ENCODE measurements around the gene ENPP5.

ENPP5 gene, protein sequence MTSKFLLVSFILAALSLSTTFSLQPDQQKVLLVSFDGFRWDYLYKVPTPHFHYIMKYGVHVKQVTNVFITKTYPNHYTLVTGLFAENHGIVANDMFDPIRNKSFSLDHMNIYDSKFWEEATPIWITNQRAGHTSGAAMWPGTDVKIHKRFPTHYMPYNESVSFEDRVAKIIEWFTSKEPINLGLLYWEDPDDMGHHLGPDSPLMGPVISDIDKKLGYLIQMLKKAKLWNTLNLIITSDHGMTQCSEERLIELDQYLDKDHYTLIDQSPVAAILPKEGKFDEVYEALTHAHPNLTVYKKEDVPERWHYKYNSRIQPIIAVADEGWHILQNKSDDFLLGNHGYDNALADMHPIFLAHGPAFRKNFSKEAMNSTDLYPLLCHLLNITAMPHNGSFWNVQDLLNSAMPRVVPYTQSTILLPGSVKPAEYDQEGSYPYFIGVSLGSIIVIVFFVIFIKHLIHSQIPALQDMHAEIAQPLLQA

DNA sequence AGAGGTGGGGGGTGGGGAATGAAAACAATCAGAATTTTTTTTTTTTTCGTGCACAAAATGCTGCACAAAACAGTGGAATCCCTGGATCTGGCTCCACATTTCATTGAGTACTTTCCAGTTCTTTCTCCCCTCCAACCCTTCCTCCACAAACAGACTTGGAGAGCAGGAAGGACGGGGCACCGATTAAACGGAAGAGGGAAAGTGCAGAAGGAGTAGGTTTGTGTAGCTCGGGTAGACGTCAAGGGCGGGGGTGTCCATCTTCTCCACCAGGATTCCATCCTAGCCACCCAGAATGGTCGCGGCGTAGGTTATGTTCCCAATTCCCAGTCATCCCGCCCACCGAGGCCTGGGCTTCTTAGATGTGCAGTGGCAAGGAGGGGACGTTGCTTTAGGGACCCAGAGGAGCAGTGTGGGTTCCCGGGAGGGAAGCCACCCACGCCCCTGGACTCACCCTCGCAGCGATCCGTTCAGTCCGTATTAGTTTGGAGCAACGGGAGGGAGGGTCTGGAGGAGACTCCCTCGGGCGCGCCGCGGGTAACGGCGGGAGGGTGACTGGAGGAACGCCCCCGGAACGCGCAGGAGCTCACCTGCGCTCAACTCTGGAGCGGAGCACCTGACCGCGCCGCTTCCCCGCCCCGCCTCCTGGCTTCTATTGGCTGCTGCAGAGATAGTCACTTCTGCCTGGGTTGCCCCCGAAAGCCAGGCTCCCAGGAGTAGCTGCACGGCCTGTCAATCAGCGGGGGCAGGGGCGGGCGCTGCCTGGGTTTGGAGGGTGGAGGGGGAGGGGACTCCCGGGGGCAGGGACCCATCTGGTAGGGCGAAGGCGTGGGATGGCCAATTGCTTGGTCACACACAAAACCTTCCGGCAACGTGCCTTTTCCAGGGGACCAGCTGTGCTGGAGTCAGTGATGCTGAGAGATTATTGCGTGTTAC is at the start of gene ENPP5:
TSS of gene ENPP5 (minus strand) at position 624 of the 933 bp plus-strand sequence. CDS start 2,718 bp downstream, outside the sequence.
- H3K27ac ChIP-seq (ENCODE audit: poor library complexity, severe bottlenecking), result no peak within 1 kb of the TSS

DNA sequence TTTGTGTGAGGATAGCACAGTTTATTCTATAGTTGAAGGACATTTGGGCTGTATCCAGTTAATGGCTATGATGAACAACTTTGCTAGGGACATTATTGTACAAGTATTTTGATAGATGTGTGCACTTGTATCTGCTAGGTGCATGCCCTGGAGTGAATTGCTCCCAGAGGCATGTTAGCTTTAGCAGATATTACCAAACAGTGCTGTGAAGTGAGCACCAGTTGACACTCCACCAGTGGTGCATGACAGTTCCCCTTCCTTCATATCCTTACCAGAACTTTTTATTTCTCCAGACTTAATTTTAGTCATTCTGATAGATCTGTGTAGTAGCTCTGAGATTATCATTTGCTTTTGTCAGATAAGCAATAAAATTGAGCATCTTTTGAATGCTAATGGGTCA is 48.9 kb upstream of the ENPP5 start:
- Histone ChIP-seq H3K9me3 (ENCODE audit: severe bottlenecking) (no peaks in the 10 kb centered on the region), H3K27ac (ENCODE audit: poor library complexity, severe bottlenecking) (no peak overlapping the region), H3K27me3 (ENCODE audit: insufficient read depth, poor library complexity, severe bottlenecking) (no peaks in the 10 kb centered on the region), H3K4me3 (ENCODE audit: severe bottlenecking) (no peak overlapping the region), H3K4me1 (ENCODE audit: insufficient read depth, poor library complexity, severe bottlenecking) (no peaks in the 10 kb centered on the region), H3K36me3 (ENCODE audit: low read depth) (no peaks in the 10 kb centered on the region)
- DNase-seq (ENCODE audit: low spot score) (no peak), ATAC-seq (ENCODE audit: low read depth) (no peak)
- TF ChIP-seq, protein P1, sequence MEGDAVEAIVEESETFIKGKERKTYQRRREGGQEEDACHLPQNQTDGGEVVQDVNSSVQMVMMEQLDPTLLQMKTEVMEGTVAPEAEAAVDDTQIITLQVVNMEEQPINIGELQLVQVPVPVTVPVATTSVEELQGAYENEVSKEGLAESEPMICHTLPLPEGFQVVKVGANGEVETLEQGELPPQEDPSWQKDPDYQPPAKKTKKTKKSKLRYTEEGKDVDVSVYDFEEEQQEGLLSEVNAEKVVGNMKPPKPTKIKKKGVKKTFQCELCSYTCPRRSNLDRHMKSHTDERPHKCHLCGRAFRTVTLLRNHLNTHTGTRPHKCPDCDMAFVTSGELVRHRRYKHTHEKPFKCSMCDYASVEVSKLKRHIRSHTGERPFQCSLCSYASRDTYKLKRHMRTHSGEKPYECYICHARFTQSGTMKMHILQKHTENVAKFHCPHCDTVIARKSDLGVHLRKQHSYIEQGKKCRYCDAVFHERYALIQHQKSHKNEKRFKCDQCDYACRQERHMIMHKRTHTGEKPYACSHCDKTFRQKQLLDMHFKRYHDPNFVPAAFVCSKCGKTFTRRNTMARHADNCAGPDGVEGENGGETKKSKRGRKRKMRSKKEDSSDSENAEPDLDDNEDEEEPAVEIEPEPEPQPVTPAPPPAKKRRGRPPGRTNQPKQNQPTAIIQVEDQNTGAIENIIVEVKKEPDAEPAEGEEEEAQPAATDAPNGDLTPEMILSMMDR (IDR thresholded peaks at IDR 0.05; ENCODE audit: poor library complexity, severe bottlenecking), result no peak

More for the DNA sequence above, at the start of gene ENPP5:
- DNase-seq (ENCODE audit: low spot score), result peak; percentile 92
- TF ChIP-seq, protein P1 (IDR thresholded peaks at IDR 0.05; ENCODE audit: poor library complexity, severe bottlenecking), result no peak
- Histone ChIP-seq H3K9me3 (ENCODE audit: severe bottlenecking) (no peaks in the 10 kb centered on the region), H3K36me3 (ENCODE audit: low read depth) (no peaks in the 10 kb centered on the region), H3K27me3 (ENCODE audit: insufficient read depth, poor library complexity, severe bottlenecking) (no peaks in the 10 kb centered on the region), H3K4me1 (ENCODE audit: insufficient read depth, poor library complexity, severe bottlenecking) (peaks cover 7% of the 10 kb centered on the region), H3K4me3 (ENCODE audit: severe bottlenecking) (peak within 1 kb of the TSS; percentile 59)
- peak; percentile 100 for ATAC-seq (ENCODE audit: low read depth)

DNA sequence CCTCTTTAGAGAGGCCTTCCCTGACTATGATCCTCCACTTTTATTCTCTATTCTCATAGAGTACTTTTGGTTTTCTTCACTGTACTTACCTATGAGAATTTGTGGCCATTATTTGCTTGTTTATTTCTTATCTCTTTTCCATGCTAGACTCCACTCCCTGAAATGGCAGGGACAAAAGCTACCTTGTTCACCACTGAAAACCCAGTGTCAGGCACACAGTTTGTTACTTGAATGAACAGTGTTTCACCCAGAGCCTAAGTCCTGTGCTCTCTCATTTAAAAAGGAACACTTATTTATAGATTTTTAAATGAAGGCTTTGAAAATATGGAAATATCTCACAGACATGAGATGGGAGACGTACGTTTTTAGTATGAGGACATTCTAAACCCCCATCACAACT is 47.7 kb upstream of the ENPP5 start:
- DNase-seq (ENCODE audit: low spot score) (no peak), ATAC-seq (ENCODE audit: low read depth) (no peak)
- Histone ChIP-seq H3K9me3 (ENCODE audit: severe bottlenecking) (no peaks in the 10 kb centered on the region), H3K36me3 (ENCODE audit: low read depth) (no peaks in the 10 kb centered on the region), H3K4me3 (ENCODE audit: severe bottlenecking) (no peak overlapping the region), H3K4me1 (ENCODE audit: insufficient read depth, poor library complexity, severe bottlenecking) (no peaks in the 10 kb centered on the region), H3K27ac (ENCODE audit: poor library complexity, severe bottlenecking) (no peak overlapping the region), H3K27me3 (ENCODE audit: insufficient read depth, poor library complexity, severe bottlenecking) (no peaks in the 10 kb centered on the region)
- TF ChIP-seq, protein P1 (IDR thresholded peaks at IDR 0.05; ENCODE audit: poor library complexity, severe bottlenecking), result no peak

DNA sequence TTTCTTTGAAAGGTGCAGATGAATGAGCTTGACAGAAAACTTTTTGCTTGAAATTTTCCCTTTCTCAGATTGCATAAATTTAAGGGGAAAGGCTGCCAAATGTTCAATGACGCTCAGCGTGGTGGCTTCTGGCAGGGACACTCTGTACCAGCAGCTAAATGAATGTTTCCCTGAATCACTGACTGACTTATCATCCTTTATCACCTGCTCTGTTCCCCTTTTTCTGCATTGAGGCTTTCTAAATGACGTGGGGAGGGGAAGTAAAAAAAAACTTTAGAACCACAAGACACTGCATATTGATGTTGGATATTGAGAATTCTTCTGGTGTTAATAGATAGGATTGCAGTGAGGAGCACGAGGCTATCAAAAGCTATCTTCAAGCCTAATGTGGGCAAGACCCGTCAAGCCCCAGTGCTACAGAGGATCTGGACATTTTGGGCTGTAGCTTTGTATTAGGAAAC is 46.9 kb upstream of the ENPP5 start:
- TF ChIP-seq, protein P1 (IDR thresholded peaks at IDR 0.05; ENCODE audit: poor library complexity, severe bottlenecking), result no peak
- H3K27me3 ChIP-seq (ENCODE audit: insufficient read depth, poor library complexity, severe bottlenecking), result no peaks in the 10 kb centered on the region
- no peaks in the 10 kb centered on the region for H3K36me3 ChIP-seq (ENCODE audit: low read depth)
- H3K4me3 ChIP-seq (ENCODE audit: severe bottlenecking), result no peak overlapping the region
- H3K27ac ChIP-seq (ENCODE audit: poor library complexity, severe bottlenecking), result no peak overlapping the region
- H3K9me3 ChIP-seq (ENCODE audit: severe bottlenecking), result no peaks in the 10 kb centered on the region
- no peaks in the 10 kb centered on the region for H3K4me1 ChIP-seq (ENCODE audit: insufficient read depth, poor library complexity, severe bottlenecking)
- ATAC-seq (ENCODE audit: low read depth), result no peak
- no peak for DNase-seq (ENCODE audit: low spot score)

Measured in RWPE2 (cell line).